GM18873 (cell line): ENCODE measurements around the gene PRKG1.
A peak's percentile ranks its signal among the peaks of the same experiment; 100 is the strongest.

Experiments used
- ATAC-seq: cut with Tn5 transposase; IDR thresholded peaks from one replicate; pipeline ENCODE4 v1.9.1; 2021; ENCODE audit warnings: mild to moderate bottlenecking, moderate library complexity, moderate number of reproducible peaks; ENCODE audit not compliant: unreplicated experiment, low FRiP score

Gene PRKG1

DNA sequence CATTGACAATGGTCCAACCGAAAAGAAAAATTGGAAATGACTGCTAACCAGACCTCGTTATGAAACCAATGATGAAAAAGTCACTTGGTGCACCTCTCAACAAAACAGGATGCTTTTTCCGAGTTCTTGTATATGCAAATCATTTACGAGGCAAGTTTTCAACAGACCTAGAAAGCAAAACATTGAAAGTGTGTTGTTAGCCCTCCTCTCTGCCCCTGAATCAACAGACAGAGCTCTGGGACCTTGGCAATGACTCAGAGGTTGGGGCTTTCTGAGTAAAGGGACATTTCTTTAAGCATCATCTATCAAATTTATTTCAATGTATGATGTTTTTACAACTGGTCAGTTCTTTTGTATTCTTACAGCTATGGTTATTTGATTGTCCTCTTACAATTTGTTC lies 1223.5 kb downstream of the PRKG1 start:
- ATAC-seq = no peak

DNA sequence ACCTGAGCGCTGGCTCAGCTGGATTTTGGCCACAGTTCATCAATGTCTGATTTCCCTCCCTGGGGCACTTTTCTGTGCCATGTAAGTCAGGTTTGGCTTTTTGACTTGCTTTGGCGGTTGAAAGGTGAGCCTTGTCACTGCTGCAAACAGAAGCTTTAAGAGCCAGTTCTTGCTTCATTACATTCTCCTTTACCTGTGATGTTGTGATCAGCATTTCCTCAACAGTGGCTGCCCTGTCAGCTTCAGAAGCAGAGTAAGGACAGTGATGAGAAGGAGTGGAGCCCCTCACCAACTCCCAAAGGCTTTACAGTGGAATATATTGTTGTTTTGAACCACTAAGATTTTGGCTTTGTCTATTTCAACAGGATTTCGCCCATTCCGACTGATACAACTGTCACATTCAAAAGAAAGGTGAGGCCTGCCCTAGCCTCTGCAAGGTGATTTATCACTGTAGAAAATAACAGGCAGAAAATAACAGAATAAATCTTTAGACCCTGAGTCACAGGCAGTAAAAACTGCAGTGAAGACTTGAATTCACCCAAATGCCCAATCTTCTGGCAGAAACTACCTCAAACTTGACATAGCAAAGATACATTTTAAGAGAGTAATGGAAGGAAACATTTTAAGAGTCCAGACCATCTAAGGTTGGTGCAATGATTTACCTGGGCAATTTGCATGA lies 1226.5 kb downstream of the PRKG1 start:
- no peak for ATAC-seq

DNA sequence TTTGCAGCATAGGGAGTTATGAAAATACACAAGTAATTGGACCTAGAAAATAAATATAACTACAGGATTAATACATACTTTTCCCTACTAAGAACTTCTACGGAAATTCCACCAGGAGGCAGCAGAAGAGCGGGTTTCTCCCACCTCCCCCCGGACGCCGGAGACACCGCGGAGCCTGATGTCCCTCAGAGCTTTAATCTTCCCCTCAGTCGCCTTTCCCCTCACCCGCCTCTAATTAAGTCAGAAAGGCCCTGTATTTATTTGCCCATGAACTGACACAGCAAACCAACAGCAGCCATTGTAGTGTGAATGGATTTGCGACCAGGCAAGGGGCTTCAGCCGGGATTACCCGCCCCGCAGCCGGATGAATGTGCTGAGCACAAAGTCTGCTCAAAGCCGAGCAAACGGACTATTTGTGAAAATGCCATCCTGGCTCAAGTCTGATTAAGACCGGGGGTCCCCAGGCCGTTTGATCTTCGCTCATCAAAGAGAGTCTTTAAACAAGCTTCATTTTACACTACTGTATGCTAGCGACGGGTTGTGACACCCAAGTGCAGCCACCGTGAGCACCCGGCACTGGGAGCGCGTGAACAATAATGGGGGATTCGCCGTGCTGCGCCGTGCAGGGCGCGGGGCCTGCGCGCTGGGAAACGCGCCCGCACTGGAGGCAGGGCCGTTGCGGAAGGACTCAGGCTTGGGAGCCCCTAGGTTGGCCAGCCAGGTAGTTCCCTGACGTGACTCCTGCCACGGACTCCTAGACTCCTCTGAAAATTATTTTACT lies 1234.2 kb downstream of the PRKG1 start:
- ATAC-seq = peak; percentile 77

DNA sequence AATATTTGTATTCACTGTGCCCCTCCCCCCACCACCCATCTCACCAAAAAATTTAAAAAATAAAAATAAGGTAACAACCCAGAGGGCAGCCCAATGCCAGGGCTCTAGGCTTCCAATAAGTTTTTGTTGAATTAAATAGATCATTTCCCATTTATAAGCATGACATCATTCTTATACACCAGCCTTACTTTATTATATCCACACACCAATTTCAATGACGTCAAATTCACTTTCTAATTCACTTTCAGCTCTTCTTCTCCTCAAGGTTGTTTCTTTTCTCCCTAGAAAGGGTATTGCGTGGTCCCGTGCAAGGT lies 1238.6 kb downstream of the PRKG1 start:
- ATAC-seq = no peak

DNA sequence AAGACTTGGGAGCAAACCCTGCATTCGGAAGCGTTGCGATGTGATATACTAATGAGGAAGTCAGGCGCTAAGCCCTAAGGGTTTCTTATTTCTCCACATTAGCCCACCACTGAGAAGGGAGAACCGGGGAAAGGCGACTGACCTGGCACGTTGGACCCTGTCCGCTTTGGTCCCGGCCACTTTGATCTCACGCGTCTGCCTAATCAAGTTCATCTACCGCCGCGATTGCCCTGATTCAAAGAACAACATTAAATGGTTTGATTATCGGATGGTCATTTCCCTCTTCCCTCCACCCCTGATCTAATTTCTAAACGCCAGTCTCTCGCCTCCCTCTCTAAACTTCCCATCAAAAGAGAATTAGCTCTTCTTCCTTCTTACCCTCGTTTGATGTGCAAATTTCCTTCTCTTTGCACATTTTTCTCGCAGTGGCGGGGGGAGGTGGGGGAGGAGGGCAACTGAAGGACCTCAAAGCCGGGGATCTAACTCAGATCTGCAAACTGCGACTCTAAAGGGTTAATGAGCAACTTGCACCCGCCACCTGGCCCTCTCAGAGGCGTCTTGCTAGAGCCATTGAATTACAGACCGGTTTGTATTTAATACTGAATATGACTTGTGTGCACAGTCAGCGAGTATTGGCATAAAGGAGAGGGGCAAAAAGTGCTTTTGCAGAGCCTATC lies 1239.1 kb downstream of the PRKG1 start:
- ATAC-seq = no peak

DNA sequence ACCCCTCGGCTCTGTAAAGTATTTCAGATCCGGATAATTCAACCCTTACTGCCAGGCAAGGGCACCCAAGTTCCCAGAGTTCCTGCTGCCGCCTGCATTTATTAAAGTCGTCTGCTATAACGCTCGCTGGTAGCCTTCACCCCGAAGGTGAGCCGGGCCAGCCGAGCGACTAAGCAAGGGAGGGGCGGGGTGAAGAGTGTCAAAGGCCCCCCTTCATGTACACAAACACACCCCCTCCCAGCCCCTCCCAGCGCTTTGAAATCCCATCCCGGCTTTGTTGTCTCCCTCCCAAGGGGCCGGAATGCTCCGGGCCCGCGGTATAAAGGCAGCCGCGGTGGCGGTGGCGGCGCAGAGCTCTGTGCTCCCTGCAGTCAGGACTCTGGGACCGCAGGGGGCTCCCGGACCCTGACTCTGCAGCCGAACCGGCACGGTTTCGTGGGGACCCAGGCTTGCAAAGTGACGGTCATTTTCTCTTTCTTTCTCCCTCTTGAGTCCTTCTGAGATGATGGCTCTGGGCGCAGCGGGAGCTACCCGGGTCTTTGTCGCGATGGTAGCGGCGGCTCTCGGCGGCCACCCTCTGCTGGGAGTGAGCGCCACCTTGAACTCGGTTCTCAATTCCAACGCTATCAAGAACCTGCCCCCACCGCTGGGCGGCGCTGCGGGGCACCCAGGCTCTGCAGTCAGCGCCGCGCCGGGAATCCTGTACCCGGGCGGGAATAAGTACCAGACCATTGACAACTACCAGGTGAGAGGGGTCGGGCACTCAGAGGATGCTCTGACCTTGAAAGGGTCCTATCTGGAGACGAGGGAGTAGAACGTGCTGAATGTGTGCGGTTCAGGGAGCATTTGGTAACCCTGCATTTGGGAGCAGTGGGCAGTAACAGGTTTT lies 1239.9 kb downstream of the PRKG1 start, which contains the start of gene DKK1:
TSS of gene DKK1 (plus strand) at position 349 of the 889 bp plus-strand sequence. CDS start at position 503, 154 bp downstream.
- no peak for ATAC-seq

DNA sequence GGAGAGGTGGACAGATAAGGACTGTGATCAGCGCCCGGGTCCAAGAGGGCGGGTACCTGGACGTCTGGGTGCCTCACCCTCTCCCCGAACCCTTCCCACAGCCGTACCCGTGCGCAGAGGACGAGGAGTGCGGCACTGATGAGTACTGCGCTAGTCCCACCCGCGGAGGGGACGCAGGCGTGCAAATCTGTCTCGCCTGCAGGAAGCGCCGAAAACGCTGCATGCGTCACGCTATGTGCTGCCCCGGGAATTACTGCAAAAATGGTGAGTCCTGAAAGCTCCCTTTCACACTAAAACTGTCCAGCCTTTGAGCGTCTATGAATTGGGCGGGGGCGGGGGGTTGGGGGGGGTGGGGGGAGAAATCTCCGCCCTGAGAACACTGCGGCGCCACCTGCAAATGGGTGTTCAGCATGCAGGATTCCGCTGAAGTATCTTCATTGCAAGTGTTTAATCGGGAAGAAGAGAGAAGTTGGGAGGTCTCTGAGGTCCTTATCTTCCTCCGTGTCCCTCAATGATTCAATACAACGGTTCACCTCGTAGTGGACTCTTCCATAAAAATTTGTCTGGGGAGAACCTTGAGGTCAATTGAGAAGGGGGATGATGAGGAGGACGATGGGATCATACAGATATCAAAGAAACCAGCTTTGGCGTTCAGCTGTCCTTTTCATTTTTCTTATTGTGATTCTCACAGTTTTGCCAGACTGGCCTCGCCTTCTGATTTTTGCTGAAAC lies 1240.7 kb downstream of the PRKG1 start:
- ATAC-seq = no peak

DNA sequence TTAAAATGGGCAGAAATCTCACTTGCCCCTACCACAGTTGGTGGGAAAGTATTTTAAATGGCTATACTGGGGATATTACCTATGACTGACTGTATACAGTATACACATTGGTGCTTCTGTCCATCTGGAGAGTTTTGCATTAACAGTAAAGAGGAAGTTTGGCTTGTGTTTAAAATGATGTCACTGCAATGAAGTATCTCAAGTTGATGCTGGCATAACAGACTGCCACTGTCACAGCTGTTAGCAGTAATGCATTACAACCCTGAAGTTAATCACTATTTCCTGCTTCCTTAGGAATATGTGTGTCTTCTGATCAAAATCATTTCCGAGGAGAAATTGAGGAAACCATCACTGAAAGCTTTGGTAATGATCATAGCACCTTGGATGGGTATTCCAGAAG lies 1241.7 kb downstream of the PRKG1 start:
- ATAC-seq = no peak

DNA sequence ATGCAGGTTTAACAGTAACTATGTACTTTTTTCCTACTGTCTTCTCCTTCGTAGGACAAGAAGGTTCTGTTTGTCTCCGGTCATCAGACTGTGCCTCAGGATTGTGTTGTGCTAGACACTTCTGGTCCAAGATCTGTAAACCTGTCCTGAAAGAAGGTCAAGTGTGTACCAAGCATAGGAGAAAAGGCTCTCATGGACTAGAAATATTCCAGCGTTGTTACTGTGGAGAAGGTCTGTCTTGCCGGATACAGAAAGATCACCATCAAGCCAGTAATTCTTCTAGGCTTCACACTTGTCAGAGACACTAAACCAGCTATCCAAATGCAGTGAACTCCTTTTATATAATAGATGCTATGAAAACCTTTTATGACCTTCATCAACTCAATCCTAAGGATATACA lies 1242.2 kb downstream of the PRKG1 start:
- no peak for ATAC-seq

DNA sequence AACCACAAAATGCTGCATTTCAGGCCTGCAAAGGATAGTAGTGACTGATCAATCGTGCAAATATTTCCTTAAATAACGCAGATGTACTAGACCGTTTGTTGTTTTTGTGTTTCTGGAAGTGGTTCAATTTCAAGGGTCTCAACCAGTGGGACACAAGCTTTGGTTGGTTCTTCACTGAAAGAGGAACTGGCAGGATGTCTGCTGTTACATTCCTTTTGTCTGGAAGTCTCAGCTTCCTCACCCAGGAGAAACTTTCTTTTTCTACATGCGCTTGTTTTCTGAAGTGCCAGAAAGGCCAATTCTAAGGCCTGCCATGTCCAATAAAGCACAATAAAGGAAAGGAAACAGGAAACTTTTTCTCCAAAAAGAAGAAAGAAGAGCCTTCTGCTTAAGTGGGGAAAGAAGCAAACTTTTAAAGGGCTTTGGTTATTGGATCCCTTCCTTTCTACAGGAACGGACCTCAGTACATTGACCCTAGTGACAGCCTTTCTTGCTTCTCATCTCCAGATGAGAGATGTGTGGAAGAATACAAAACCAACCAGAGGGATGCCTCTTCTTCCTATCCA lies 1243.9 kb downstream of the PRKG1 start:
- ATAC-seq = no peak

DNA sequence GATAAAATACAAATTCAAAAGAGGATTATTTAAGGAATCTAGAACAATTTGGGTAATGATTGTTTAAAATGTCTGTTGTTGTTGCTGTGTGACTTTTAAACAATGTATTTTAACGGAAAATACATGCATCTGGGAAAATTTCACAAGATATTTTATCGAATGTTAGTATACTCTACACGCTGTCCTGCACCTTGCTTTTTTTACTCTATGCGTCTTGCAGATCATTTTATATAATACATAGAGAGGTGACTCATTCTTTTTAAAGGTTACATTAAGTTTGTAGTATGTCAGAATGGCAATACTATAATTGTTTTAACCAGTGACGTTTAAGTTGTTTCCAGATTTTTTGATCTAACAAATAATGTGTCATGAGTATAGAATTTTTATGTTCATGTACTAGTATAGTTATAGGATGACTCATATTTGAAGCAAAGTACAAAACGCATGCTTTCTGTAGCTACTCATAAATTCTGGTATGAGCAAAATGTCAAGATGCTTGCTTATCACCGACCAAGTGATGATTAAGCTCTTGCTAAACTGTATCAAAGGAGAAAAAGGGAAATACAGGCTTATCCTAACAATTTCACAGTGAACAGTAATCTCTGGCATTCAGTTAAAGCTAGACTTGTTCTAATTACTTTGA lies 1244.7 kb downstream of the PRKG1 start:
- no peak for ATAC-seq

DNA sequence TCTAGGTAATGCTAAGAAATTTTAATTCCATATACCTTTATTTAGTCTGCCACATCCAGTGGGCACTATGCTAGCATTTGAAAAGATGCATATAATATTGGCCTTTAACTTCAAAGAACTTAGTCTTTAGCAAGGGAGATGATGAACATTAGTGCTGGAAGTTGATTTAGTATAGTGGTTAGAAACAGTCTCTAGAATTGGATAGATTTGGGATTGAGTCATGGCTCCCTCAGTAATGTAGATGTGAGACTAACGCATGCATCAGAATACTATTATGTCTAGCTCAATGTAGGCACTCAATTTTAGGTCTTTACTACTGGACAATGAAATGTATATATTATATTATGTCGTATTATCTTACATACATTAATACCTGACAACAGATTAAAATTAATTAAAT lies 1245.6 kb downstream of the PRKG1 start:
- no peak for ATAC-seq

DNA sequence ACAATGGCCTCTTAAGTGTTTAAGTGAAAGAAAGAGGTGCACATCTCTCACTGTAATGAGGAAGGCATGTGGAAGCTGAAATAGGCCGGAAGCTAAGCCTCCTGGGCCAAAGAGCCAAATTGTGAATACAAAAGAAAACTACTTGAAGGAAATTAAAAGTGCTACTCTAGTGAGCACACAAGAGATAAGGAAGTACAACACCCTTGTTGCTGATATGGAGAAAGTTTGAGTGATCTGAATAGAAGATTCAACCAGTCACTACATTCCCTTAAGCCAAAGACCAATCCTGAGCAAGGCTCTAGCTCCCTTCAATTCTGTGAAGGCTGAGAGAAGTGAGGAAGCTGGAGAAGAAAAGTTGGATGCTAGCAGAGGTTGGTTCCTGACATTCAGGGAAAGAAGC lies 1248.0 kb downstream of the PRKG1 start:
- ATAC-seq = no peak

DNA sequence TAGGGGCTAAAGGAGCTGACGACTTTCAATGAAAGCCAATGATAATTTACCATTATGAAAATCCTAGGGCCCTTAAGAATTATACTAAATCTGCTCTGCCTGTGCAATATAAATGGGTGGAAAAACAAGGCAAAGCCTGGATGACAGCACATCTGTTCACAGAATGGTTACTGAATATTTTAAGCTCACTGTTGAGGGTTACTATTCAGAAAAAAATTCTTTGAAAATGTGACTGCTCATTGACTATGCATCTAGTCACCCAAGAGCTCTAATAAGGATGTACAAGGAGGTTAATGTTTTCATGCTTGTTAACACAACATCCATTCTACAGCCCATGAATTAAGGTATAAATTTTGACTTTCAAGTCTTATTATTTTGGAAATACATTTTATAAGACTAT lies 1248.6 kb downstream of the PRKG1 start:
- no peak for ATAC-seq

DNA sequence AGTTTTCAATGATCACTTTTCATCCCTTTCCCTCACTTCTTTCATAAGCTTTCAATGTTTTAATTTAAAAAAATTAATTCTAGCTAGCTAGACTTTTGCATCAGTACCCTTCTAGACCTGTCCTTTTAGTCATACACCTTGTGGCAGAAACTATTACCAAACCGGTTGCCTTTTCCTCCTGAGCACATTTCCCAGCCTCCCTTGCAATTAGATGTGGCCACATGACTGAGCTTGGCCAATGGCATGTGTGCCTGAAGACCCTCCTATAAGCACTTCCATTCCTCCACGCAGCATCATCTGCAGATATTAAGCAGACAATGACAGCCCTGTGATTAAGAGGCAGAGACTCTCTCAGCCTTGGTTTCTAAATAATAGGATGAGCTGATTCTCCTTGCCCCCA lies 1252.1 kb downstream of the PRKG1 start:
- ATAC-seq = no peak

DNA sequence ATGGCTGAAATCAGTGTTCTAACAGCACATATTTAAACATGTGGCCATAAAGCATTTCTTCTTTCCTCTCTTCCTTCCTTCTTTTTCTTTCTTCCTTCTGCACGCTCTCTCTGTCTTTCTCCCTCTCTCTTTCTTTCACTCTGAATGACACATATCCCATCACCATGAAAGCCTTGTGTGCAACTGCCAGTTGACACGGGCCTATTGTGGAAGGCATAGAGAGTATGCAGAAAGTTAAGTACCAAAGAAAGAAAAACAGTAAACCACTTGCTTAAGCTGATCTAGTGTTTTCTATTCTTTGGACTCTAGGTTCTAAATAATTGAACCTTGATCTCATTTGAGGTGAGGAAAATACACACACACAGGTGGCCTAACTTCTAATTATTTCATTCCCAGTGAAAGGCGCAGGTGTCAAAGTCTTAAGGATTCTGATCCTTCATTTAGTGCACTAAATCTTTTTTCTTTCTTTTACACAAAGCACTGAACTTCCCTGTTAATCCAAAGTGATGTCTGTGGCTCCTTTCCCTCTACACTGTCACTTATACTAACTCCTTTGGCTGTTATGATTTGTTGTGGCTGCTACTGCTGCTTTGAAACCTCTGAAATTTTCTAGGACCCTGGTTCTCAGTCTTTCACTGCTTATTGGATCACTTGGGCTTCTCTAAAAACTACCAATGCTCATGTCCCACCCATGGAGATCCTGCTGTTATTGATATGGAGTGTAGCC lies 1257.5 kb downstream of the PRKG1 start:
- ATAC-seq = no peak

DNA sequence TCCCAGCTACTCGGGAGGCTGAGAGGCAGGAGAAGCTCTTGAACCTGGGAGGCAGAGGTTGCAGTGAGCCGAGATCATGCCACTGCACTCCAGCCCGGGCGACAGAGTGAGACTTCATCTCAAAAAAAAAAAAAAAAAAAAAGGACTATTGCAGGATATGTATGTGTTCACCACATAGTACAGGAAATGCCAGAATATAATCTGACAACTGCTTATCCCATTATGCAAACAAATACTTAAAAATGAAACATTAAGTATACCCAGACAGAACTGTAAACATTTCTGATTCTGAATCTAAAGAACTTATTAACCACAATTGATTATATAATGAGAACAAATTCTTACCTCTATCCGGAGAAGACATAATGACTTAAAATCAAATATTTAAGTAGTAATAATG lies 1258.5 kb downstream of the PRKG1 start:
- ATAC-seq = no peak

DNA sequence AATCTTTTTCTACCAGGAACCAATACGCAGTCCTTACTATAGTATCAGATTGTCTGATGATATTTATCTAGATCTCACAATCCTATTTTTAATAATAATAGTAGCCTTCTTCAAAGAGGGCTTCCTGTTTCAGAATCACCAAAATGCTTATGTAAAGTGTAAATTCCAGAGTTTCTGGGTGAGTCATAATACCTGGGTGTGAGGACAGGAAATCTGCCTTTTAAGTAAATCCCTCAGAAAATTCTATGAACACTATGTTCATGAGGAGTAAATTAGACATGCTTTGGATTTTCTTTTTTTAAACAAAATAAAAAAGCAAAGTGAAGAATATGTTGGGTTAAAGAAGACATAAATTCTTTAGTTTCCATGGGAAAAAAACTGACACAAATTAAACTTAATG lies 1260.3 kb downstream of the PRKG1 start:
- no peak for ATAC-seq

DNA sequence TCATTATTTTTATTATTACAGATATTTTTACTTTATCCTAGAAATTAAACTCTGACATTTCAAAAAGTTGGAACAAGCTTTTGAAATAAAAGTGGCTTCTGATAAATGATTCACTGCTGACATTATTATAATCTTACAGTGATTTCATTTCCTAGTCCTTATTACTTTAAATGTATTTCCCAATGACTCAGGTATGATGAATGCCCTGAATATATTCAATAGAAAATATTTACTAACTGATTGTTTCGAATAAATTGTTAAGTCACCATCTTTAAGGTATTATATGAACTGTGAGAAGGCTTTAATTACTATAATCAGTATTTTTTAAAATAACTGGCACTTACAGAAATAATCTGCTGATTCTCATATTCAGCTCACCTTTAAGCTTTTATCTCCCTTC lies 1261.4 kb downstream of the PRKG1 start:
- no peak for ATAC-seq
